Measurements from ENCODE around the gene KRT81. TPM values are rescaled to one million over a fixed set of nuclear protein-coding genes. Genes with fewer than 3 reads are reported as not detected.
"Not testable (repeated sequence)": the region's sequence is repeated elsewhere in the genome, so short reads cannot be mapped to it uniquely, and the experiment has no call there.

The KRT81 gene
- total and polyA plus RNA-seq, 2 experiments from 2014 or later, result not detected

DNA sequence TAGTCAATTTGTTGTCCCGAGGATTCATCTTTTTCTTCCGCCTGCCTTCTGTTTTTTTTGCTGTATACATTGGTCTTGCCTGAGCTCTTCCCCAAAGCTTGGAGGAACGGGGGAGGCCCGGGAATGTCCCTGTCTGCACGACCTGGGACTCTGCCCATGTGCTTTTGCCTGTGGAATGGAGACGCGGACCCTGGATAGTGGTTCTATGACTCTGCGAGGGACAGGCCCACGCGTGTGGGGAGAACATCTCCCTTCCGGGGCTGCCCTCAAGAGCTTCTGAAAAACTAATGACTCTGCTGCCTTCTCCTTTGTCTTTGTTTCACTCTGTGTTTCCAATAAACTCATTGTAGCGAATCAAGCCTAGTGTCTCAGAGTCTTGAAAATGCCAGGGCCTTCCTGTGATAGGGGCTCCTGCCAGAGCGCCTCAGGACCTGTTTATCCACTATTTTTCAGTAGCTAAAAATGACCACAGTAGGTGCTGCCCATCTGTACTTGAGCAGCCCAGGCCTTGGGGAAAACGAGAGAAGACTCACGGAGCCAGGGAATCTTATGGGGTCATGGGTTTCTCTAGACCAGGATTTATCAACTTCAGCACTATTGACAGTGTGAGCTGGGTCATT, 17.6 kb upstream of the KRT81 start:
- TF ChIP-seq, protein P1, sequence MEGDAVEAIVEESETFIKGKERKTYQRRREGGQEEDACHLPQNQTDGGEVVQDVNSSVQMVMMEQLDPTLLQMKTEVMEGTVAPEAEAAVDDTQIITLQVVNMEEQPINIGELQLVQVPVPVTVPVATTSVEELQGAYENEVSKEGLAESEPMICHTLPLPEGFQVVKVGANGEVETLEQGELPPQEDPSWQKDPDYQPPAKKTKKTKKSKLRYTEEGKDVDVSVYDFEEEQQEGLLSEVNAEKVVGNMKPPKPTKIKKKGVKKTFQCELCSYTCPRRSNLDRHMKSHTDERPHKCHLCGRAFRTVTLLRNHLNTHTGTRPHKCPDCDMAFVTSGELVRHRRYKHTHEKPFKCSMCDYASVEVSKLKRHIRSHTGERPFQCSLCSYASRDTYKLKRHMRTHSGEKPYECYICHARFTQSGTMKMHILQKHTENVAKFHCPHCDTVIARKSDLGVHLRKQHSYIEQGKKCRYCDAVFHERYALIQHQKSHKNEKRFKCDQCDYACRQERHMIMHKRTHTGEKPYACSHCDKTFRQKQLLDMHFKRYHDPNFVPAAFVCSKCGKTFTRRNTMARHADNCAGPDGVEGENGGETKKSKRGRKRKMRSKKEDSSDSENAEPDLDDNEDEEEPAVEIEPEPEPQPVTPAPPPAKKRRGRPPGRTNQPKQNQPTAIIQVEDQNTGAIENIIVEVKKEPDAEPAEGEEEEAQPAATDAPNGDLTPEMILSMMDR (IDR thresholded peaks at IDR 0.05; ENCODE audit: low read depth, low read length), result no peak
- H3K27me3 ChIP-seq, result peaks cover 76% of the 10 kb centered on the region
- H3K36me3 ChIP-seq, result no peaks in the 10 kb centered on the region
- H3K9me3 ChIP-seq (ENCODE audit: low read depth), result no peaks in the 10 kb centered on the region
- no peak for DNase-seq (ENCODE audit: low read depth in 1 of 2, low spot score in 1 of 2)
- H3K4me3 ChIP-seq, result peak overlapping the region; percentile 22
- peaks cover 3% of the 10 kb centered on the region for H3K4me1 ChIP-seq (ENCODE audit: low read depth)
- no peak overlapping the region for H3K27ac ChIP-seq

DNA sequence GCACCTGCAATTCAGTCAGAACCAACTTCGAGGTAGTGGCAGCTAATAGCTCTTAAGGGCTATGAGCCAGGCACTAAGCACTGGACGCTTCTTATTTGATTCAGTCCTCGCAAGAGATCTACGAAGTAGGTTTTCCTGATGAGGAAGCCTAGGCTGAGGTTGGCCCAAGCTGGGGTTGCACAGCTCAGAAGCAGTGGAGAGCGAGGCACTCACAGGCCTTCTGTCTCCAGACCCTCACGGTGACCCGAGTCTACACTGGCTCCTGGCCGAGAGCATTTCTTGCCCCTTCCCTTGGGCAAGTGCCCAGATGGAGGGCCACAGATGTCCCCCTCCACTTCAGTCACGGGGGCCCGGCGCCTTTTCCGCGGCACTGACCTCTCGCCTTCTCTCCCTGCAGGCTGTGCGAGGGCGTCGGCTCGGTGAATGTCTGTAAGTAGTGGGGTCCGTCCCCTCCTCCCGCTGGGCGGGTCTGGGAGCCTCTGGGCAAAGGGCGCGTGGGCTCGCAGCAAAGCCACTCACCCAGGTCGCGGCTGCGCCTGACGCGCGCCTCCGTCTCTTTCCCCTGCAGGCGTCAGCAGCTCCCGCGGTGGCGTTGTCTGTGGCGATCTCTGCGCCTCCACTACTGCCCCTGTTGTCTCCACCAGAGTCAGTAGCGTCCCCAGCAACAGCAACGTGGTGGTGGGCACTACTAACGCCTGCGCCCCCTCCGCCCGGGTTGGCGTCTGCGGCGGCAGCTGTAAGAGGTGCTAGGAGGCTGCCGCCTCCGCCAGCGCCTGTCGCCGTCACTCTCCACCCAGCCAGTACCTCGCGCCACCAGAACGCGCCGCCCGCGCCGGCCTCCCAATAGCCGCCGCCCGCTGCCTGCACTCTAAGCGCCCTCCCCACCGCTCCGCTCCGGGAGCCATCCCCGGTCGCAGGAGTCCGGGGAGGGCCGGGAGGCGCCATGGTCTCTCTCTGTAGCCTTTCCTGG, 16.8 kb upstream of the KRT81 start:
- Histone ChIP-seq H3K27me3 (peaks cover 68% of the 10 kb centered on the region), H3K27ac (no peak overlapping the region), H3K4me3 (peak overlapping the region; percentile 22), H3K9me3 (ENCODE audit: low read depth) (no peaks in the 10 kb centered on the region), H3K4me1 (ENCODE audit: low read depth) (peaks cover 3% of the 10 kb centered on the region), H3K36me3 (no peaks in the 10 kb centered on the region)
- peak; percentile 41 to 82 for DNase-seq (ENCODE audit: low read depth in 1 of 2, low spot score in 1 of 2)
- TF ChIP-seq, protein P1 (IDR thresholded peaks at IDR 0.05; ENCODE audit: low read depth, low read length), result peak; percentile 14

DNA sequence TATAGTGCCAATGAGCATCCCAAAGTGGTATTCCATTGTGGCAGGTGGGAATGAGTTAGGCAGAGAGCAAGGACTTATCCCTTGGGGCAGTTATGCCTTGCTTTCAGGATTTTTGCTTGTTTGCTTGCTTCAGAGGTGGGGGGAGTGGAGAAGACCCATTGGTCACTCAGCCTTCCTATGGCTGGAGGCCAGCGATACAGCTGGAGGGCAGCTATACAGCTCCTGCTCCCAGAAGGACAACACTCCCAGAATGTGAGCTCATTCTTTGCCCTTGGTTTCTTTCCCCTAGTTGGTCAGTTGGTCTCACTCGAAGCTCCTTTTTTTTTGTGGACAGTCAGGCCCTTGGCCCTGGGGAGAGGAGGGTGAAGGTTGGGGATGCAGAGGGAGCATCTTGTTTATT, 15.4 kb upstream of the KRT81 start:
- Histone ChIP-seq H3K4me1 (ENCODE audit: low read depth) (peaks cover 3% of the 10 kb centered on the region), H3K9me3 (ENCODE audit: low read depth) (no peaks in the 10 kb centered on the region), H3K27ac (no peak overlapping the region), H3K4me3 (no peak overlapping the region), H3K27me3 (peaks cover 56% of the 10 kb centered on the region), H3K36me3 (no peaks in the 10 kb centered on the region)
- no peak for DNase-seq (ENCODE audit: low read depth in 1 of 2, low spot score in 1 of 2)
- TF ChIP-seq, protein P1 (IDR thresholded peaks at IDR 0.05; ENCODE audit: low read depth, low read length), result no peak

DNA sequence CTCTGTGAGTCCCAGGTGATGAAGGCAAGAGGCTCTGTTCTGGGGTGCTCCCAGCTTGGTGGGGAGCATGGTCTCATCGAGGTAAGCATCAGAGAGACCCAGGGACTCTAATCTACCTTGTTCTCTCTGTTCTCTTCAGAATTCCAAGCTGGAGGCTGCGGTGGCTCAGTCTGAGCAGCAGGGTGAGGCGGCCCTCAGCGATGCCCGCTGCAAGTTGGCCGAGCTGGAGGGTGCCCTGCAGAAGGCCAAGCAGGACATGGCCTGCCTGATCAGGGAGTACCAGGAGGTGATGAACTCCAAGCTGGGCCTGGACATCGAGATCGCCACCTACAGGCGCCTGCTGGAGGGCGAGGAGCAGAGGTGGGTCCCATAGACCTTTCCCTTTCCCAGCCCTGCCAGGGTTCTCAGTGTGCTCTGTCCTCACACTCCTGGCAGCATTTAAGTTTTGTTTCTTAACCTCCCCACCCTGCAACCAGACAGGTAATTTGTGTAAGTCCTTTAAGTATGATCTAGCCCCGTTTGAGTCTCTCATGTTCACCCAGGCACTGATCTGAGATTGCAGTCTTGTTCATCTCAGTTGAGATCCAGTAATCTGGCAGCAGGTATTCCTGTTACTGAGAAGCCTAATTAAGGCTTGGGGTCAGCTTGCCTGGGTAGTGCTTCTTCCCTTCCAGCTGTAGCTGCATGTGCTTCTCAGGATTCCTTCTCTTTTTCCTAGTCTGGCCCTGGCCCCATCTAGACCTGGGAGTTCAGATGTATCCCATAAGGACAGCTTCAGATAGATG, 14.8 kb upstream of the KRT81 start:
- Histone ChIP-seq H3K9me3 (ENCODE audit: low read depth) (no peaks in the 10 kb centered on the region), H3K27ac (no peak overlapping the region), H3K27me3 (peaks cover 50% of the 10 kb centered on the region), H3K36me3 (no peaks in the 10 kb centered on the region), H3K4me3 (no peak overlapping the region), H3K4me1 (ENCODE audit: low read depth) (peaks cover 3% of the 10 kb centered on the region)
- DNase-seq (ENCODE audit: low read depth in 1 of 2, low spot score in 1 of 2), result no peak
- TF ChIP-seq, protein P1 (IDR thresholded peaks at IDR 0.05; ENCODE audit: low read depth, low read length), result peak; percentile 50

DNA sequence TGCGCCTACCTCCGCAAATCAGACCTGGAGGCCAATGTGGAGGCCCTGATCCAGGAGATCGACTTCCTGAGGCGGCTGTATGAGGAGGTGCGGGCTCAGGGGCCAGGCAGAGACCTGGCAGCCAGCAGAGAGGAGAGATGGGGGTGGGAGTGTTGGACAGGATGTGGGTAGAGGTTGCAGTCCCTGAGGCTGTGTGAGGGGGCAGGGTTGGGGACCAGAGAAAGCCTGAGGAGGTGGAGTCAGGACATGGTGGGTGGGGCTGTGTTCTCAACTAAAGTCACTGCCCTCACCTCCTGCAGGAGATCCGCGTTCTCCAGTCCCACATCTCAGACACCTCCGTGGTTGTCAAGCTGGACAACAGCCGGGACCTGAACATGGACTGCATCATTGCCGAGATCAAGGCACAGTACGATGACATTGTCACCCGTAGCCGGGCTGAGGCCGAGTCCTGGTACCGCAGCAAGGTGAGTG, 13.6 kb upstream of the KRT81 start:
- not testable (repeated sequence) for DNase-seq (ENCODE audit: low read depth in 1 of 2, low spot score in 1 of 2); H3K4me3 ChIP-seq; H3K27ac ChIP-seq; H3K9me3 ChIP-seq (ENCODE audit: low read depth); H3K4me1 ChIP-seq (ENCODE audit: low read depth); H3K36me3 ChIP-seq
- peaks cover 48% of the 10 kb centered on the region for H3K27me3 ChIP-seq

DNA sequence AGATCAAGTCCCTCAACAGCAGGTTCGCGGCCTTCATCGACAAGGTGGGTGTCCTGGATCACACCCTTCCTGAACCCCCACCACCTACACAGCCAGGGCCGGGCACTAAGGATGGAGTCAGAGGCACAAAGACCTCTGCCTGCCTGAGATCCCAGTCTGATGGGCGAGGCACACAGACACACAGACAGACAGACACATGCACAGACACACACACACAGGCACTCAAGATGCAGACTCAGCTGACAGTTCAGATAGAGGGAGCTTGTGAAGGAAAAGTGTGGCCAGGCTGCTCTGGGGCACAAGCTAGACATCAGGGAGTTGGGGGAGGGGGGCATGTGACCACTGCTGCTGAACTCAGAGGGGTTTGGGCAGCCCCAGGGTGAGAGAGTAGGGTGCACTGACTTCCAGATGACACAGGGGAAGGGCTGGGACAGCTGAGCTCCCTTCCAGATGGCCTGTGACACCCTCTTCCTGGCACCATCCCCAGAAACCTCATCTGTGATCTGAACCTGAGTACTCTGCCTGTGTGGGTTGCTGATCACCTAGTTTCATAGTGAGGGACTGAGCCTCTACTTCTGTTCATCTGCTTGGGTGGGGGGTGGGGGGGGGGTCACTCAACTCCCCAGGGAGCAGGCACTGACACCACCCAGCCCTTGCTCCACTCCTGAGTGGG, 11.0 kb upstream of the KRT81 start:
- not testable (repeated sequence) for H3K4me1 ChIP-seq (ENCODE audit: low read depth); DNase-seq (ENCODE audit: low read depth in 1 of 2, low spot score in 1 of 2); H3K9me3 ChIP-seq (ENCODE audit: low read depth); H3K4me3 ChIP-seq; H3K36me3 ChIP-seq; H3K27ac ChIP-seq
- peaks cover 41% of the 10 kb centered on the region for H3K27me3 ChIP-seq

DNA sequence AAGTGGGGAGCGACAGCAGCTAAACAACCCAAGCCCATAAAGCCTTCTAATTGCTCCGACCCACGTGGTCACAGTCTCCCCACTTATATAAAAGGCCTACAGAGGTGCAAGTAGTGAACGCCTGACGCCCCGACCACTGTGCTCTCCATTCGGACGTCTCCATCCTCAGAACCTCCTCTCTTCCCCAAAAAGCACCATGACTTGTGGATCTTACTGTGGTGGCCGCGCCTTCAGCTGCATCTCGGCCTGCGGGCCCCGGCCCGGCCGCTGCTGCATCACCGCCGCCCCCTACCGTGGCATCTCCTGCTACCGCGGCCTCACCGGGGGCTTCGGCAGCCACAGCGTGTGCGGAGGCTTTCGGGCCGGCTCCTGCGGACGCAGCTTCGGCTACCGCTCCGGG, 10.4 kb upstream of the KRT81 start:
- not testable (repeated sequence) for H3K27ac ChIP-seq; H3K4me3 ChIP-seq; H3K4me1 ChIP-seq (ENCODE audit: low read depth); H3K9me3 ChIP-seq (ENCODE audit: low read depth); DNase-seq (ENCODE audit: low read depth in 1 of 2, low spot score in 1 of 2); H3K36me3 ChIP-seq
- H3K27me3 ChIP-seq, result peaks cover 41% of the 10 kb centered on the region

Measured in cardiac muscle cell (in vitro differentiated cells and primary cell).